Measurements from ENCODE around the gene ARID5B. TPM values are rescaled to one million over a fixed set of nuclear protein-coding genes. Genes with fewer than 3 reads are reported as not detected.
"Not testable (repeated sequence)": the region's sequence is repeated elsewhere in the genome, so short reads cannot be mapped to it uniquely, and the experiment has no call there.

The ARID5B gene
- polyA plus RNA-seq, 1 of the 3 experiments (the other 2 are of a cell fraction), result 10.9 TPM

DNA sequence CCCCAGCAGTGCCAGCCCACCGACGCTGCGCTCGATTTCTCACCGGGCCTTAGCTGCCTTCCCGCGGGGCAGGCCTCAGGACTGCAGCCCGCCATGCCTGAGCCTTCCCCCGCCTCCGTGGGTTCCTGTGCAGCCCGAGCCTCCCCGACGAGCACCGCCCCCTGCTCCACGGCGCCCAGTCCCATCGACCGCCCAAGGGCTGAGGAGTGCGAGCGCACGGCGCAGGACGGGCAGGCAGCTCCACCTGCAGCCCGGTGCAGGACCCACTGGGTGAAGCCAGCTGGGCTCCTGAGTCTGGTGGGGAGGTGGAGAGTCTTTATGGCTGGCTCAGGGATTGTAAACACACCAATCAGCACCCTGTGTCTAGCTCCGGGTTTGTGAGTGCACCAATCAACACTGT lies 33.7 kb upstream of the ARID5B start:
- H3K27ac ChIP-seq (ENCODE audit: low read depth in 2 of 2, low read length in 1 of 2); H3K27me3 ChIP-seq (ENCODE audit: insufficient read depth); H3K36me3 ChIP-seq (replicated peaks in 1 of 2; ENCODE audit: control insufficient read depth in 1 of 2, insufficient read depth in 2 of 2, low read length in 1 of 2); DNase-seq; H3K9ac ChIP-seq; H3K4me3 ChIP-seq (ENCODE audit: low read depth in 2 of 2, low read length in 1 of 2); H2AFZ ChIP-seq (ENCODE audit: low read depth); H3K79me2 ChIP-seq (ENCODE audit: insufficient read depth); POLR2A ChIA-PET; H4K20me1 ChIP-seq (ENCODE audit: insufficient read depth); H3F3A ChIP-seq (replicated peaks; ENCODE audit: insufficient read depth); H3K9me2 ChIP-seq; H3K9me3 ChIP-seq; H3K4me2 ChIP-seq: not testable (repeated sequence)
- WGBS (ENCODE audit: low lambda C conversion rate), result 90% methylated on average over 13 of the region's 25 CpGs
- peaks cover 0 to 18% of the 10 kb centered on the region in 2 experiments; a peak in 3 of 4 replicates for H3K4me1 ChIP-seq (ENCODE audit: control insufficient read depth in 1 of 2, insufficient read depth in 2 of 2, low read depth in 1 of 2, low read length in 1 of 2)
- CTCF ChIA-PET, result interaction anchor here (1.0 kb wide), 1 partner anchor 30 kb away, joined by 3 read pairs; no protein-coding TSS in a partner anchor

DNA sequence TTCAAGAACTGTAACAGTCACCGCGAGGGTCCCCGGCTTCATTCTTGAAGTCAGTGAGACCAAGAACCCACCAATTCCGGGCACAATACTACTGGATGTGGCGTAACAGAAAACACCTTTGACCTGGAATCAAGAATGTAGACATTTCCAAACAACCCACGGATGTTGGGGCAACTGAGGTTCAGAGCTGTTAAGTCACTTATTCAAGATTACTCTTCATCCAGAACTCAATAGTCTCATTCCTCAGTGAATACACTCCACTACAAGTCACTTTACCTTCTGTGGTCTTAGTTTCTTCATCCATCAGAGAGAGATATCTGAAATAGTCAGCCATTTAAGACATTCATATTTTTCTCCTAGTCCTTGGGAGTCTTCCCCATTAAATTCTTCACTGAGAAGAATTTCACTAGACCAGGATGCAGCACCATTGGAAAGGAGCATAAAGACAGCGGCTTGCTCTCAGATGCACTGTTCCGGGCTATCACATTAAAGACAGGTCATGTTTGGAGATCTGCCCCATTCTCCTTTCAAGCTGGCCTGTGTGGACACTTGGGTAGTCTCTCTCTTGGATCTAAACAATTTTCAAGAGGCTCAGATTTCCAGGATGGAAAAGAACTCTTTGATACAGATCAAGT lies 32.3 kb upstream of the ARID5B start:
- no peaks in the 10 kb centered on the region for H3K79me2 ChIP-seq (ENCODE audit: insufficient read depth)
- H3K4me1 ChIP-seq (ENCODE audit: control insufficient read depth in 1 of 2, insufficient read depth in 2 of 2, low read depth in 1 of 2, low read length in 1 of 2), result peaks cover 0 to 18% of the 10 kb centered on the region in 2 experiments; a peak in 3 of 4 replicates
- H3K4me2 ChIP-seq, result peak overlapping the region; percentile 51
- peak overlapping the region; percentile 51 to 70; a peak in 3 of 4 replicates for H3K27ac ChIP-seq (ENCODE audit: low read depth in 2 of 2, low read length in 1 of 2)
- ChIA-PET POLR2A (no interaction called here), CTCF (no interaction called here)
- no peak overlapping the region for H3K9ac ChIP-seq
- no peaks in the 10 kb centered on the region for H3K36me3 ChIP-seq (replicated peaks in 1 of 2; ENCODE audit: control insufficient read depth in 1 of 2, insufficient read depth in 2 of 2, low read length in 1 of 2)
- no peak for DNase-seq
- H4K20me1 ChIP-seq (ENCODE audit: insufficient read depth), result no peaks in the 10 kb centered on the region
- H3F3A ChIP-seq (replicated peaks; ENCODE audit: insufficient read depth), result peaks cover 8% of the 10 kb centered on the region
- H3K9me2 ChIP-seq, result no peaks in the 10 kb centered on the region
- WGBS (ENCODE audit: low lambda C conversion rate), result 95% methylated on average over 8 of the region's 8 CpGs
- H2AFZ ChIP-seq (ENCODE audit: low read depth), result peak overlapping the region; percentile 78
- no peak overlapping the region for H3K4me3 ChIP-seq (ENCODE audit: low read depth in 2 of 2, low read length in 1 of 2)
- H3K9me3 ChIP-seq, result no peaks in the 10 kb centered on the region
- H3K27me3 ChIP-seq (ENCODE audit: insufficient read depth), result no peaks in the 10 kb centered on the region
- TF ChIP-seq GABPA (IDR thresholded peaks at IDR 0.05; ENCODE audit: low read depth), result no peak
- no peak for TF ChIP-seq FOSL2 (IDR thresholded peaks at IDR 0.05; ENCODE audit: borderline replicate concordance, low read depth)
- TF ChIP-seq SIN3A (IDR thresholded peaks at IDR 0.05; ENCODE audit: borderline replicate concordance, low read depth, low read length), result no peak
- TF ChIP-seq, protein P1, sequence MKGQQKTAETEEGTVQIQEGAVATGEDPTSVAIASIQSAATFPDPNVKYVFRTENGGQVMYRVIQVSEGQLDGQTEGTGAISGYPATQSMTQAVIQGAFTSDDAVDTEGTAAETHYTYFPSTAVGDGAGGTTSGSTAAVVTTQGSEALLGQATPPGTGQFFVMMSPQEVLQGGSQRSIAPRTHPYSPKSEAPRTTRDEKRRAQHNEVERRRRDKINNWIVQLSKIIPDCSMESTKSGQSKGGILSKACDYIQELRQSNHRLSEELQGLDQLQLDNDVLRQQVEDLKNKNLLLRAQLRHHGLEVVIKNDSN (IDR thresholded peaks at IDR 0.05; ENCODE audit: borderline replicate concordance, low read depth), result no peak
- TF ChIP-seq TAF1 (IDR thresholded peaks at IDR 0.05; ENCODE audit: borderline replicate concordance, low read depth, low read length), result no peak
- TF ChIP-seq, protein P2, sequence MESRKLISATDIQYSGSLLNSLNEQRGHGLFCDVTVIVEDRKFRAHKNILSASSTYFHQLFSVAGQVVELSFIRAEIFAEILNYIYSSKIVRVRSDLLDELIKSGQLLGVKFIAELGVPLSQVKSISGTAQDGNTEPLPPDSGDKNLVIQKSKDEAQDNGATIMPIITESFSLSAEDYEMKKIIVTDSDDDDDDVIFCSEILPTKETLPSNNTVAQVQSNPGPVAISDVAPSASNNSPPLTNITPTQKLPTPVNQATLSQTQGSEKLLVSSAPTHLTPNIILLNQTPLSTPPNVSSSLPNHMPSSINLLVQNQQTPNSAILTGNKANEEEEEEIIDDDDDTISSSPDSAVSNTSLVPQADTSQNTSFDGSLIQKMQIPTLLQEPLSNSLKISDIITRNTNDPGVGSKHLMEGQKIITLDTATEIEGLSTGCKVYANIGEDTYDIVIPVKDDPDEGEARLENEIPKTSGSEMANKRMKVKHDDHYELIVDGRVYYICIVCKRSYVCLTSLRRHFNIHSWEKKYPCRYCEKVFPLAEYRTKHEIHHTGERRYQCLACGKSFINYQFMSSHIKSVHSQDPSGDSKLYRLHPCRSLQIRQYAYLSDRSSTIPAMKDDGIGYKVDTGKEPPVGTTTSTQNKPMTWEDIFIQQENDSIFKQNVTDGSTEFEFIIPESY (IDR thresholded peaks at IDR 0.05; ENCODE audit: borderline replicate concordance, low read depth), result no peak
- TF ChIP-seq CHD2 (IDR thresholded peaks at IDR 0.05; ENCODE audit: low read length, partially characterized antibody), result no peak
- TF ChIP-seq TCF12 (IDR thresholded peaks at IDR 0.05), result no peak
- no peak for TF ChIP-seq EZH2phosphoT487 (IDR thresholded peaks at IDR 0.05; ENCODE audit: borderline replicate concordance, low read depth)
- TF ChIP-seq FOXM1 (IDR thresholded peaks at IDR 0.05; ENCODE audit: low read depth), result no peak
- TF ChIP-seq, protein P3, sequence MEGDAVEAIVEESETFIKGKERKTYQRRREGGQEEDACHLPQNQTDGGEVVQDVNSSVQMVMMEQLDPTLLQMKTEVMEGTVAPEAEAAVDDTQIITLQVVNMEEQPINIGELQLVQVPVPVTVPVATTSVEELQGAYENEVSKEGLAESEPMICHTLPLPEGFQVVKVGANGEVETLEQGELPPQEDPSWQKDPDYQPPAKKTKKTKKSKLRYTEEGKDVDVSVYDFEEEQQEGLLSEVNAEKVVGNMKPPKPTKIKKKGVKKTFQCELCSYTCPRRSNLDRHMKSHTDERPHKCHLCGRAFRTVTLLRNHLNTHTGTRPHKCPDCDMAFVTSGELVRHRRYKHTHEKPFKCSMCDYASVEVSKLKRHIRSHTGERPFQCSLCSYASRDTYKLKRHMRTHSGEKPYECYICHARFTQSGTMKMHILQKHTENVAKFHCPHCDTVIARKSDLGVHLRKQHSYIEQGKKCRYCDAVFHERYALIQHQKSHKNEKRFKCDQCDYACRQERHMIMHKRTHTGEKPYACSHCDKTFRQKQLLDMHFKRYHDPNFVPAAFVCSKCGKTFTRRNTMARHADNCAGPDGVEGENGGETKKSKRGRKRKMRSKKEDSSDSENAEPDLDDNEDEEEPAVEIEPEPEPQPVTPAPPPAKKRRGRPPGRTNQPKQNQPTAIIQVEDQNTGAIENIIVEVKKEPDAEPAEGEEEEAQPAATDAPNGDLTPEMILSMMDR (IDR thresholded peaks at IDR 0.05), result no peak
- TF ChIP-seq RFX5 (IDR thresholded peaks at IDR 0.05; ENCODE audit: low read length), result no peak
- no peak for TF ChIP-seq RCOR1 (IDR thresholded peaks at IDR 0.05; ENCODE audit: low read length)
- TF ChIP-seq JUND (IDR thresholded peaks at IDR 0.05), result no peak
- TF ChIP-seq, protein P4, sequence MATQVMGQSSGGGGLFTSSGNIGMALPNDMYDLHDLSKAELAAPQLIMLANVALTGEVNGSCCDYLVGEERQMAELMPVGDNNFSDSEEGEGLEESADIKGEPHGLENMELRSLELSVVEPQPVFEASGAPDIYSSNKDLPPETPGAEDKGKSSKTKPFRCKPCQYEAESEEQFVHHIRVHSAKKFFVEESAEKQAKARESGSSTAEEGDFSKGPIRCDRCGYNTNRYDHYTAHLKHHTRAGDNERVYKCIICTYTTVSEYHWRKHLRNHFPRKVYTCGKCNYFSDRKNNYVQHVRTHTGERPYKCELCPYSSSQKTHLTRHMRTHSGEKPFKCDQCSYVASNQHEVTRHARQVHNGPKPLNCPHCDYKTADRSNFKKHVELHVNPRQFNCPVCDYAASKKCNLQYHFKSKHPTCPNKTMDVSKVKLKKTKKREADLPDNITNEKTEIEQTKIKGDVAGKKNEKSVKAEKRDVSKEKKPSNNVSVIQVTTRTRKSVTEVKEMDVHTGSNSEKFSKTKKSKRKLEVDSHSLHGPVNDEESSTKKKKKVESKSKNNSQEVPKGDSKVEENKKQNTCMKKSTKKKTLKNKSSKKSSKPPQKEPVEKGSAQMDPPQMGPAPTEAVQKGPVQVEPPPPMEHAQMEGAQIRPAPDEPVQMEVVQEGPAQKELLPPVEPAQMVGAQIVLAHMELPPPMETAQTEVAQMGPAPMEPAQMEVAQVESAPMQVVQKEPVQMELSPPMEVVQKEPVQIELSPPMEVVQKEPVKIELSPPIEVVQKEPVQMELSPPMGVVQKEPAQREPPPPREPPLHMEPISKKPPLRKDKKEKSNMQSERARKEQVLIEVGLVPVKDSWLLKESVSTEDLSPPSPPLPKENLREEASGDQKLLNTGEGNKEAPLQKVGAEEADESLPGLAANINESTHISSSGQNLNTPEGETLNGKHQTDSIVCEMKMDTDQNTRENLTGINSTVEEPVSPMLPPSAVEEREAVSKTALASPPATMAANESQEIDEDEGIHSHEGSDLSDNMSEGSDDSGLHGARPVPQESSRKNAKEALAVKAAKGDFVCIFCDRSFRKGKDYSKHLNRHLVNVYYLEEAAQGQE (IDR thresholded peaks at IDR 0.05; ENCODE audit: low read depth, low read length), result no peak
- TF ChIP-seq RXRA (IDR thresholded peaks at IDR 0.05; ENCODE audit: borderline replicate concordance, low read depth), result no peak
- no peak for TF ChIP-seq RAD21 (IDR thresholded peaks at IDR 0.05; ENCODE audit: low read length)
- TF ChIP-seq TEAD4 (IDR thresholded peaks at IDR 0.05; ENCODE audit: borderline replicate concordance, insufficient read depth), result no peak
- no peak for TF ChIP-seq YY1 (IDR thresholded peaks at IDR 0.05; ENCODE audit: low read depth)
